Erythroblast (primary cell): ENCODE measurements around the gene PRSS48.

Experiments
- GATA1 ChIP-seq: IDR thresholded peaks from 2 replicates; pipeline ENCODE4 v1.6.1; 2011; ENCODE audit warnings: low read depth, mild to moderate bottlenecking, control low read depth, low read length, moderate library complexity
- POLR2A ChIP-seq: IDR thresholded peaks from 2 replicates; pipeline ENCODE4 v1.6.1; 2011; ENCODE audit warnings: mild to moderate bottlenecking, low read length

DNA sequence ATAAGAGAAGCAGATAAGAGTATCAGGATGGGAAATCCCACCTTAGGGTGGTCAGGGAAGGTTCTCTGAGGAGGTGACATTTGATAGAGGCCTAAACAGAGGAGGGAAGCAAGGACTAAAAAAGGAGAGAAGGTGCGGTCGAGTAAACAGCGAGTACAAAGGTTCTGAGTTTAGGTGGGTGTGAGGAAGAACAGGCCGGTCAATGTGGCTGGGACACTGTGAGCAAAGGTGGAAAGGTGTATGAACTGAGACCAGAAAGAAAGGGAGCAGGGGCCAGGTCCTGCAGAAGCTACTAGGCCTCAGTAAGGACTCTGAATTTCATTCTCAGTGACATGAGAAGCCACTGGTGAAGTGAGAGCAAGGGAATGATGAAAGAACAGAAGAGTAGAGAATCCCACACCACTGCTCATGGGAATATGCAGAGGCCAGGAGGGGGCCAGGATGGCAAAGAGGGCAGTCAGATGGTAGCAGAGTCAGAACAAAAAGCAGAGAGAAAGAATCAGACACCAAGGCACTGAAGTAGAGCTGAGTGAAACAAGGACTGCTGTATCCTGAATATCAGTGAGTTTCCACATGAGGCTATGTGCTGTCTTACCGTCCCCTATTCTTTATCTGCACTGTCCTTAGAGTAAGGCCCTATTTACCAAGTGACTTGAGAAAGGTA, 18.0 kb downstream of the PRSS48 start:
- TF ChIP-seq POLR2A (no peak), GATA1 (no peak)
